GM12878 (cell line): ENCODE measurements around the gene CCR5AS.

Experiments used
- ATAC-seq: fragments of 200-7000 bp; cut with Tn5 transposase; 3 replicates; pipeline ENCODE4 v1.9.1; 2020; ENCODE audit warnings: mild to moderate bottlenecking, moderate library complexity
- BruUV-seq: library from RNA; stranded (reverse); fragments of 400-500 nt; replicated peaks from 2 replicates; lab custom pipeline; 2021; lab: Mats Ljungman, UMichigan
- CTCF ChIA-PET: fragments of 300-600 bp; sonication (Branson Sonifier 250); formaldehyde crosslinking; extraction: SDS; loops from one replicate; lab custom pipeline; 2021; ENCODE audit warnings: inconsistent platforms; lab: Yijun Ruan, JAX
- POLR2A ChIA-PET: fragments of 350-600 bp; formaldehyde crosslinking; extraction: SDS; loops from one replicate; lab custom pipeline; 2021; ENCODE audit warnings: inconsistent platforms; lab: Charles Lee
- RAD21 ChIA-PET: fragments of 300-600 bp; sonication (Branson Sonifier 250); formaldehyde crosslinking; loops from one replicate; lab custom pipeline; 2023; ENCODE audit warnings: antibody characterized with exemption; ENCODE audit not compliant: unreplicated experiment; lab: Charles Lee
- SMC1A ChIA-PET: fragments of 300-600 bp; sonication (Branson Sonifier 250); formaldehyde crosslinking; loops from one replicate; lab custom pipeline; 2023; ENCODE audit not compliant: unreplicated experiment, uncharacterized antibody; lab: Charles Lee
- DNase-seq: peaks from one replicate; pipeline ENCODE4 v3.0.0-alpha.2; 2011; ENCODE audit warnings: low read depth, low spot score
- FAIRE-seq: peaks from 3 replicates; lab custom pipeline; 2011; peaks lifted over from hg19 to GRCh38; lab: Jason Lieb, UNC
- H2AFZ ChIP-seq: 2 replicates; pipeline ENCODE4 v1.6.0; 2011; ENCODE audit warnings: low read depth, low read length, control low read depth; ENCODE audit not compliant: control insufficient read depth
- H3K27ac ChIP-seq: 2 replicates; pipeline ENCODE4 v1.5.1; 2011; ENCODE audit warnings: control low read depth; ENCODE audit not compliant: control insufficient read depth, insufficient read depth
- H3K27me3 ChIP-seq, 2 experiments: replicated peaks in 1 of 2; 2 replicates each; pipeline versions ENCODE4 v1.6.0 to v1.6.1; 2011; ENCODE audit warnings: low read length in 1 of 2; ENCODE audit not compliant: control insufficient read depth in 2 of 2, insufficient read depth in 2 of 2
- H3K36me3 ChIP-seq, 2 experiments: 2 replicates each; pipeline ENCODE4 v1.5.1; 2011; ENCODE audit warnings: low read length in 1 of 2; ENCODE audit not compliant: control insufficient read depth in 2 of 2, insufficient read depth in 2 of 2
- H3K4me1 ChIP-seq: 2 replicates; pipeline ENCODE4 v1.6.1; 2011; ENCODE audit warnings: mild to moderate bottlenecking, low read length, moderate library complexity, mixed read lengths; ENCODE audit not compliant: control insufficient read depth, insufficient read depth
- H3K4me2 ChIP-seq: 2 replicates; pipeline ENCODE4 v1.6.0; 2011; ENCODE audit warnings: control low read depth; ENCODE audit not compliant: control insufficient read depth, insufficient read depth
- H3K4me3 ChIP-seq: fragments of 200-600 bp; sonication (generic); 2 replicates; pipeline ENCODE4 v1.5.1; 2016
- H3K79me2 ChIP-seq: 2 replicates; pipeline ENCODE4 v1.6.0; 2011; ENCODE audit warnings: low read length; ENCODE audit not compliant: control insufficient read depth, insufficient read depth
- H3K9ac ChIP-seq: 2 replicates; pipeline ENCODE4 v1.8.0; 2011; ENCODE audit warnings: low read length, control low read depth, mixed read lengths; ENCODE audit not compliant: control insufficient read depth, insufficient read depth
- H3K9me3 ChIP-seq: replicated peaks from 3 replicates; pipeline ENCODE4 v1.5.1; 2011; ENCODE audit warnings: mild to moderate bottlenecking, low read length; ENCODE audit not compliant: control insufficient read depth, insufficient read depth
- H4K20me1 ChIP-seq: 2 replicates; pipeline ENCODE4 v1.6.0; 2011; ENCODE audit not compliant: control insufficient read depth, insufficient read depth
- ASH2L ChIP-seq: fragments of 300-600, 200-600 bp; sonication (generic); IDR thresholded peaks from 2 replicates; pipeline ENCODE4 v1.6.1; 2017; ENCODE audit warnings: low read depth, mild to moderate bottlenecking, borderline replicate concordance
- EP300 ChIP-seq, 2 experiments: fragments of 150-350 bp in 1 of 2; IDR thresholded peaks; 2 replicates each; pipeline ENCODE4 v1.6.1; 2011 to 2012; ENCODE audit warnings: low read depth in 2 of 2, low read length in 2 of 2, borderline replicate concordance in 1 of 2, improper control_type of control experiment in 1 of 2, inconsistent platforms in 1 of 2; ENCODE audit not compliant: control insufficient read depth in 1 of 2
- FOS ChIP-seq: IDR thresholded peaks from 3 replicates; pipeline ENCODE4 v1.6.1; 2011; ENCODE audit warnings: borderline replicate concordance; ENCODE audit not compliant: insufficient read length; ENCODE audit errors: extremely low read depth
- HCFC1 ChIP-seq: fragments of 150-350 bp; IDR thresholded peaks from 2 replicates; pipeline ENCODE4 v1.6.1; 2014; ENCODE audit warnings: low read length
- JUND ChIP-seq: IDR thresholded peaks from 2 replicates; pipeline ENCODE4 v1.6.1; 2012; ENCODE audit warnings: low read depth, mild to moderate bottlenecking, low read length, improper control_type of control experiment, moderate library complexity
- MEF2B ChIP-seq: fragments of 450-650 bp; IDR thresholded peaks from 2 replicates; pipeline ENCODE4 v1.6.1; 2018; ENCODE audit warnings: mild to moderate bottlenecking, moderate library complexity; ENCODE audit not compliant: partially characterized antibody, poor library complexity, severe bottlenecking
- MYC ChIP-seq: IDR thresholded peaks from 2 replicates; pipeline ENCODE4 v1.6.1; 2011; ENCODE audit warnings: mild to moderate bottlenecking, low read length, moderate library complexity, inconsistent platforms; ENCODE audit not compliant: insufficient read depth, insufficient replicate concordance, insufficient read length, severe bottlenecking
- TBL1XR1 ChIP-seq: IDR thresholded peaks from 2 replicates; pipeline ENCODE4 v1.6.1; 2012; ENCODE audit warnings: low read depth, low read length, improper control_type of control experiment
- YY1 ChIP-seq: IDR thresholded peaks from 2 replicates; pipeline ENCODE4 v1.6.1; 2011; ENCODE audit warnings: low read depth, mild to moderate bottlenecking, low read length
- WGBS: methylation state at CpG from one replicate; pipeline ENCODE4 v1.1.6; 2016; ENCODE audit warnings: low lambda C conversion rate; ENCODE audit not compliant: insufficient replicate concordance, insufficient coverage; ENCODE audit errors: missing lambda C conversion rate; 5-methylcytosine and 5-hydroxymethylcytosine counted together
- in situ Hi-C: fragments of 300-500 bp; cut with MboI; formaldehyde crosslinking; loops from 9 replicates; pipeline ENCODE4 v1.14.3; 2018; ENCODE audit warnings: mixed read lengths
- intact Hi-C: fragments of 100-400 bp; cut with micrococcal nuclease; formaldehyde crosslinking; loops from one replicate; pipeline ENCODE4 v1.14.2; 2022; ENCODE audit not compliant: unreplicated experiment
- TF ChIP-seq, protein P1 (sequence below): fragments of 450-650 bp; conservative IDR thresholded peaks from 2 replicates; pipeline ENCODE4 v1.6.1; 2017; ENCODE audit warnings: mild to moderate bottlenecking, moderate library complexity
- TF ChIP-seq, protein P2 (sequence below): IDR thresholded peaks from 2 replicates; pipeline ENCODE4 v1.6.1; 2012; ENCODE audit warnings: low read length, inconsistent platforms

CCR5AS gene

DNA sequence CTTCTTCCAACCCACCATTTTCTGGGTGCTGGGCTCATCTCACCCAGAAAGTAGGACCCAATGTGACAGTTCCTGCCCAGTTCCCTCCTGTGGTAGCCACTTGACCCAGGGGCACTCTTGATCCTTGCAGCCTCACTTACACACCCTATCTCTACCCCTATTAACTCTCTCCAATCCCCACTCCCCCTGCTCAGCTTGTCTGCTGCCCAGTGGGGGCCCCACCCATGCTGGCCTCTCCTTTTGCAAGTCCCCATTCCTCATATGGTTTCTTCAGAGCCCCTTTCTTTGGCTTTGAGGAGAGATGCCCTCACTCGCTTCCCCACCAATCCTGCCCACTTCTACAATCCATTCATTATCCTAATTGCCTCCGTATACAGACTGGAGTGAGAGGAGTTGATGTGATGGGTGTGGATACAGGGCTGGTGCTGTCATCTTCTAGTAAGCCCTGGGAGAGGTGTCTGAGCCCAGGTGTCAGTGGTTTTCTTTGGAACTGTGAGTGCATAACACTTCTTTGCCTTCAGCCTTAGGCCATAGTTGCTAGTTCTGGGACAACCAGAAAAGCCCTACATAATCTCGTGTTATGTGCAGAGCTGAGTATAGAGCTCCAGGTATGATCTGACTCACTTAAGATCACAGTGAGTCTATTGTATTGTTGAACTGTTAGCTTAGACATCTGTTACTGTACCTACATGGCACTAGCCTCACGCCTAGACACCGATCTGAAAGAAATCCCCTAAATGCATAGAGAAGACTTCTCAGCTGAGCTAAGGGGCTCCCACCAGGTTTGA, 40.9 kb downstream of the CCR5AS start:
- TF ChIP-seq ASH2L (no peak), MYC (no peak), HCFC1 (no peak), MEF2B (no peak), TBL1XR1 (no peak), JUND (no peak), FOS (no peak), YY1 (no peak), EP300 (IDR thresholded peaks at IDR 0.05; ENCODE audit: borderline replicate concordance in 1 of 2, control insufficient read depth in 1 of 2, low read depth in 2 of 2, low read length in 2 of 2) (no peak)
- TF ChIP-seq, protein P1, sequence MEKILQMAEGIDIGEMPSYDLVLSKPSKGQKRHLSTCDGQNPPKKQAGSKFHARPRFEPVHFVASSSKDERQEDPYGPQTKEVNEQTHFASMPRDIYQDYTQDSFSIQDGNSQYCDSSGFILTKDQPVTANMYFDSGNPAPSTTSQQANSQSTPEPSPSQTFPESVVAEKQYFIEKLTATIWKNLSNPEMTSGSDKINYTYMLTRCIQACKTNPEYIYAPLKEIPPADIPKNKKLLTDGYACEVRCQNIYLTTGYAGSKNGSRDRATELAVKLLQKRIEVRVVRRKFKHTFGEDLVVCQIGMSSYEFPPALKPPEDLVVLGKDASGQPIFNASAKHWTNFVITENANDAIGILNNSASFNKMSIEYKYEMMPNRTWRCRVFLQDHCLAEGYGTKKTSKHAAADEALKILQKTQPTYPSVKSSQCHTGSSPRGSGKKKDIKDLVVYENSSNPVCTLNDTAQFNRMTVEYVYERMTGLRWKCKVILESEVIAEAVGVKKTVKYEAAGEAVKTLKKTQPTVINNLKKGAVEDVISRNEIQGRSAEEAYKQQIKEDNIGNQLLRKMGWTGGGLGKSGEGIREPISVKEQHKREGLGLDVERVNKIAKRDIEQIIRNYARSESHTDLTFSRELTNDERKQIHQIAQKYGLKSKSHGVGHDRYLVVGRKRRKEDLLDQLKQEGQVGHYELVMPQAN: no peak
- TF ChIP-seq, protein P2, sequence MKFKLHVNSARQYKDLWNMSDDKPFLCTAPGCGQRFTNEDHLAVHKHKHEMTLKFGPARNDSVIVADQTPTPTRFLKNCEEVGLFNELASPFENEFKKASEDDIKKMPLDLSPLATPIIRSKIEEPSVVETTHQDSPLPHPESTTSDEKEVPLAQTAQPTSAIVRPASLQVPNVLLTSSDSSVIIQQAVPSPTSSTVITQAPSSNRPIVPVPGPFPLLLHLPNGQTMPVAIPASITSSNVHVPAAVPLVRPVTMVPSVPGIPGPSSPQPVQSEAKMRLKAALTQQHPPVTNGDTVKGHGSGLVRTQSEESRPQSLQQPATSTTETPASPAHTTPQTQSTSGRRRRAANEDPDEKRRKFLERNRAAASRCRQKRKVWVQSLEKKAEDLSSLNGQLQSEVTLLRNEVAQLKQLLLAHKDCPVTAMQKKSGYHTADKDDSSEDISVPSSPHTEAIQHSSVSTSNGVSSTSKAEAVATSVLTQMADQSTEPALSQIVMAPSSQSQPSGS: no peak
- H3K27me3 ChIP-seq: no peaks in the 10 kb centered on the region
- POLR2A ChIA-PET: interaction anchor here (5.9 kb wide), 1 partner anchor 278 kb away, joined by 22 read pairs; no protein-coding TSS in a partner anchor
- intact Hi-C loops: no loop called here
- H3K36me3 ChIP-seq: no peaks in the 10 kb centered on the region
- H4K20me1 ChIP-seq: no peaks in the 10 kb centered on the region
- H3K4me2 ChIP-seq: no peak overlapping the region
- no peak overlapping the region for H3K4me3 ChIP-seq
- RAD21 ChIA-PET: interaction anchor here (1.5 to 13.5 kb wide), 4 partner anchors 90 to 274 kb away, joined by 3 to 421 read pairs (median 242); partner anchors contain the start of gene CCR1
- BruUV-seq: no TSS peak
- H3K79me2 ChIP-seq: no peaks in the 10 kb centered on the region
- WGBS: 85% methylated on average over 5 of the region's 5 CpGs
- no peak for ATAC-seq
- in situ Hi-C loops: no loop called here
- FAIRE-seq: no peak
- peaks cover 31% of the 10 kb centered on the region for H3K4me1 ChIP-seq
- no peak overlapping the region for H2AFZ ChIP-seq
- DNase-seq: no peak
- no peak overlapping the region for H3K9ac ChIP-seq
- CTCF ChIA-PET: interaction anchor here (0.7 to 21.1 kb wide), 6 partner anchors 17 to 281 kb away, joined by 3 to 714 read pairs (median 124); partner anchors contain the start of gene CCR1
- SMC1A ChIA-PET: interaction anchor here (5.2 to 15.8 kb wide), 7 partner anchors 15 to 280 kb away, joined by 31 to 581 read pairs (median 137); partner anchors contain the start of gene CCR1
- H3K27ac ChIP-seq: no peak overlapping the region
- no peaks in the 10 kb centered on the region for H3K9me3 ChIP-seq
